GM18873 (cell line): Measurements from ENCODE around the gene CBARP.

Experiments
- ATAC-seq: cut with Tn5 transposase; IDR thresholded peaks from one replicate; pipeline ENCODE4 v1.9.1; 2021; ENCODE audit warnings: mild to moderate bottlenecking, moderate library complexity, moderate number of reproducible peaks; ENCODE audit not compliant: unreplicated experiment, low FRiP score

The CBARP gene, protein sequence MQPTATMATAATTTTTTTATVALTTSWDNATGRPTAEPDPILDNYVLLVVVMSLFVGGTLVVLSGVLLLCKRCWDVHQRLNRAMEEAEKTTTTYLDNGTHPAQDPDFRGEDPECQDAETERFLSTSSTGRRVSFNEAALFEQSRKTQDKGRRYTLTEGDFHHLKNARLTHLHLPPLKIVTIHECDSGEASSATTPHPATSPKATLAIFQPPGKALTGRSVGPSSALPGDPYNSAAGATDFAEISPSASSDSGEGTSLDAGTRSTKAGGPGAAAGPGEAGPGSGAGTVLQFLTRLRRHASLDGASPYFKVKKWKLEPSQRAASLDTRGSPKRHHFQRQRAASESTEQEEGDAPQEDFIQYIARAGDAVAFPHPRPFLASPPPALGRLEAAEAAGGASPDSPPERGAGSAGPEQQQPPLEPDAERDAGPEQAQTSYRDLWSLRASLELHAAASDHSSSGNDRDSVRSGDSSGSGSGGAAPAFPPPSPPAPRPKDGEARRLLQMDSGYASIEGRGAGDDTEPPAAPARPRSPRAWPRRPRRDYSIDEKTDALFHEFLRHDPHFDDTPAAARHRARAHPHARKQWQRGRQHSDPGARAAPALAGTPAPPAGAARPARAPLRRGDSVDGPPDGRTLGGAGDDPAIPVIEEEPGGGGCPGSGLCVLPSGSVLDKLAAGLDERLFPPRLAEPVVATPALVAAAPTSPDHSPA

DNA sequence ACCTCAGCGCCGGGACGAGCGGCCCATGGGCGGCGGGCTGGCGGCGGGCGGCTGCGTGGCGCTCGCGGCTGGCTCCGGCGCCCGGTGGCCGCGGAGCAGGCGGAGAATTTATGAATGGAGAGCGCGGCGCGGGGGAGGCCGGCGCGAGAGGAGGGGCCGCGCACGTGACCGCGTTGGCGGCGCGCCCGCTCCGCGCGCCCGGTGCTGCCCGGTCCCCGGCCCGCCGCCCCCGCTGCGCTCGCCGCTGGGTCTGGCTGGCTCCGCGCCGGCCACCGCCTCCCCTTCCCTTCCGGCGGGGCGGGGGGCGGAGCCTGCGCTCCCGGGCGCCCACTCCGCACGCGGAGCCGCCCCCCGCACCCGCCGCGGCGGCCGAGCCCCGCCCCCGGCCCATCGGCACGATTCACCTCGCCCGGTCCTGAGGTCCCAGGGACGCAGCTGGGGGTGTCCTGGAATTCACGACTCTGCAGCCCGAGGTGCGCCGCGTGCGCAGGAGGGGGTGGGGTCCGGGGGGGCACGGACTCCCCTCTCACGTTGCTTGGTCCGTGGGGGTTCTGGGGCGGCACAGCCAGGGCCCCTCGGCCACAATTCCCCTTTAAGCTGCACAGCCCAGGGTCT lies at the start of gene CBARP:
CBARP (minus strand) TSS at position 252 of the 615 bp plus-strand sequence. CDS start 1,905 bp downstream, outside the sequence.
- ATAC-seq: no peak

DNA sequence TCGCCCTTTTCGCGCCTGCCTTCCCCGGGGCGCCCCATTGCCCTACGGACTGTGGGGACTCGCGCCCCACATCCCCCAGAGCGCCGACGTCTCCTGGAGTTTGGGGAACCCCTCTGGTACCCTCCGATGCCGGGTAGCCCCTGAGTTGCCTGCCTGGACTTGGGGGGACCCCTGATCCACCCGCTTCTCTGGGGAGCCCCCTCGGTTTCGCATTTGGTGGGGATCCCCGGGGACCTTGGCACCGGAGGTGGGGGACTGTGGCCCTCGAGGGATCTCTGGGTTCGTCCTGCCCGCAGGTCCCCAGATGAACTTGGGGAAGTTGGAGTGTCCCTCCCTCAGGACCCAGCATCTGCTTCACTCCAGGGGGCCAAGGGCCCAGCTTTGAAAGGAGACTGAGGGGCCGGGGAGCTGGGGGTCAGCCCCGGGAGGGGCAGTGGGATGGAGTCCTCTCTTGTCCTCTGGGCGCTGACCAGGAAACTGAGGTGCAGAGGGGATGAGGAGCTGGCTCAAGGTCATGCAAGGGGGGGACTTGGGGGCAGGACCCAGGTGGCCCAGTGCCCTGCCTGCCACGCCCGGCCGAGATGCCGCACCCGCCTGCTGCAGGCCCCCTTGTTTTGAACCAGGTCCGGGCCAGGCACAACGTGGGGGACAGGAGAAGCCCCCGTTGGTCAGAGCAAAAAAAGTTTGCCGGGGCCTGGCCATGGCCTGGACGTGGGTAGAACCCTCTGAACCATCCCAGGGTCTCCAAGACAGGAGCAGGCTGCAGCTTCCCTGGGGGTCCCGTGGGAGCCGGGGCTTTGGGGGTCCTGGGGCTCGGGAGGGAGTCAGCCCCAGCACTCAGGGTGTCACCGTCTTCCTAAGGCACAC lies 48.9 kb upstream of the CBARP start:
- no peak for ATAC-seq

DNA sequence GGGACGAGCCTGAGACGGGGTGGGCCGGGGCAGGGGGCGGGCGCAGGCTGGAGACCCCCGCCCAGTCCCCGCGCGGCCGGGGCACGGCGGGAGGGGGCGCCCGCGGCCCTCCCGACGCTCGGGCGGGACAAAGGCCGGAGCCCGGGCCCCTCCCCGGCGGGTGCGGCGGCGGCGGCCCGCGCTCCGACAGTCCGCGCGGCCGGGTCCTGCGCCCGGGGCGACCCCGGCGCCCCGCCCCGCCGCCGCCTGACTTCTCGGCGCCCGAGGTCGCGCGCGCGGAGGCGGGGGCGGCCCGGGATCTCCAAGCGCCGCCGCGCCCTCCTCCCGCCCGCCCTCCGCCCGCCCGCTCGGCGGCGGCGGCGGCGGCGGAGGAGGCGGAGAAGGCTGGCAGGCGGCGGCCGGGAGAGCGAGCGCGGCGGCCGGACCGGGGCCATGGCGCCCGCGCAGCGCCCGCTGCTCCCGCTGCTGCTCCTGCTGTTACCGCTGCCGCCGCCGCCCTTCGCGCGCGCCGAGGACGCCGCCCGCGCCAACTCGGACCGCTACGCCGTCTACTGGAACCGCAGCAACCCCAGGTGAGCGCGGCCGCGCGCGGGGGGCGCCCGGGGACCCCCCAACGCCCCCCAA lies 48.0 kb upstream of the CBARP start, which contains the start of gene EFNA2:
EFNA2 (plus strand) TSS at position 137 of the 624 bp plus-strand sequence; CDS start at position 433, 296 bp downstream.
- ATAC-seq: no peak

DNA sequence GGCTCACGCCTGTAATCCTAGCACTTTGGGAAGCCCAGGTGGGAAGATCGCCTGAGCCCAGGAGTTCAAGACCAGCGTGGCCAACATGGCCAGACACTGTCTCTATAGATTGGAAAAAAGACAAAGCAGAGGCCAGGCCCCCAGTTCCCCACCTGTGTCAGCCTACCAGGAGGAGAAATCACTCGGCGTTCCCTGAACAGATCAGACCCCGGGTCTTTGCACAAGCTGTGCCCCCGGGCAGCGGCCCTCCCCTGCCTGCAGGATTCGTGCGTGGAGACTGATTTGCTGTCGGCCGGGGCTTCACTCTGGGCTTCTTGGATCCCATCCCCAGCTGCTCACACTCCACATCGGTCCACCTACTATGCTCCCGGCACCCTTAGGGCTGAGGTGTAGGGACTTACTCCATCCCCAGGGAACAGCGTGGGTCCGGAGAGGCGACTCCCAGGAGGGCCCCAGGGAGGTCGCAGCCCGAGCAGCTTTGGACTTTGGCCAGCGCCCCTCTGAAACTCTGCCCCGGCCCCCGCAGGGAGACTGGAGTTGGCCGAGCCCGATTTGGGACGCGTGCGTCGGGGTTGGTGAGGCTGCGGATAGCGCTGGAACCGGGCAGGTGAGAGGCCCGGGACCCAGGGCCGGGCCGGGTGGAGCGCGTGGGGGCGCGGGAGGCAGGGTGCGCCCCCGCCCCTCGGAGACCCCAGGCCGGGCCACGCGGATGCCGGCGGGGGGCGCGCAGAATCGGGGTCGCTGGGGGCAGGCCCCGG lies 47.4 kb upstream of the CBARP start:
- no peak for ATAC-seq

DNA sequence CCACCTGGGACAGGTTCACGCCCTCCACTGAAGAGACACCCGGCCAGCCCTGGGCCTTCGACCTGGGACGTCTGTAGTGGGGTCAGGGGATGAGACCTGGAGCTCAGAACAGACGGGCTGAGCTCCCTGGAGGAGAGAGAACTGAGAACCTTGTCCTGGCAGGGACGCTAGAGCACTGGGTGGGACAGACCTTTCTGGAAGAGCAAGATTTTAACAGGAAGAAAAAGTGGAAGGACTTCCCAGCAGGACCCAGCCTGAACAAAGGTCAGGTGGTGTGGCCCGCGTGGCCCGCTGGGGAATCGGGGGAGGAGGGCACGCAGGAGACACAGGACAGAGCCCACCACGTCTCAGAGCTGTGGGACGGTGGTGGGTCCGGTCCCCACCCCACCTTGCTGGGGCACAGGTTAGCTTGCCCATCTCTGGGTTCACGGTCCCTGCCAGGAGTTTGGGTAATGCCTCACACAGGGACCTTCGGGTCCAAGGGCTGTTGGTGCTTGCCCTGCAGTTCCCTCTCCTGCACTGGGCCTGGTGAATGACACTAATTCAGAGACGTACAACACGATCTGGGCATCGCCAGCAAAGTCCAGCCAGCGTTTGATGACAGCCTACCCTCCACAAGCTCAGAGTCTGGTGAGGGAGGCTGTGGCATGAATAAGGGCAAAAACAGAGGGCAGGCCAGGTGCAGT lies 46.6 kb upstream of the CBARP start:
- no peak for ATAC-seq

DNA sequence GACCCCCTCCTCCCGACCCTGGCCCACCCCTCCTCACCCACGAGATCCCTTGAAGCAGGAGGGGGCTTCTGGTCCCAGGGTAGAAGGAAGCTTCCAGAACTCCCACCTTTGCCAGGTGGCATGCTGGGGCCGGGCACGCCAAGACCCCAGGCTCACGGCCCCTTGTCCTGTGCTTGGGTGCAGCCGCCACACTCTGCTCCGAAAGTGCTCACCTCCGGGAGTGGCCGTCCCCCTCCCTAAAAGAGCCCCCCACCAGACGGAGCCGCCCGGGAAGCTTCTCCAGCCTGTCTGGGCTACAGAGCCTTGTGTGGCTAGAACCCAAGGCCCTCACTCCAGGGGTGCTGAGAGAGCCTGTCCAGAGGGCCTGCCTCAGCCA lies 46.1 kb upstream of the CBARP start:
- ATAC-seq: no peak

DNA sequence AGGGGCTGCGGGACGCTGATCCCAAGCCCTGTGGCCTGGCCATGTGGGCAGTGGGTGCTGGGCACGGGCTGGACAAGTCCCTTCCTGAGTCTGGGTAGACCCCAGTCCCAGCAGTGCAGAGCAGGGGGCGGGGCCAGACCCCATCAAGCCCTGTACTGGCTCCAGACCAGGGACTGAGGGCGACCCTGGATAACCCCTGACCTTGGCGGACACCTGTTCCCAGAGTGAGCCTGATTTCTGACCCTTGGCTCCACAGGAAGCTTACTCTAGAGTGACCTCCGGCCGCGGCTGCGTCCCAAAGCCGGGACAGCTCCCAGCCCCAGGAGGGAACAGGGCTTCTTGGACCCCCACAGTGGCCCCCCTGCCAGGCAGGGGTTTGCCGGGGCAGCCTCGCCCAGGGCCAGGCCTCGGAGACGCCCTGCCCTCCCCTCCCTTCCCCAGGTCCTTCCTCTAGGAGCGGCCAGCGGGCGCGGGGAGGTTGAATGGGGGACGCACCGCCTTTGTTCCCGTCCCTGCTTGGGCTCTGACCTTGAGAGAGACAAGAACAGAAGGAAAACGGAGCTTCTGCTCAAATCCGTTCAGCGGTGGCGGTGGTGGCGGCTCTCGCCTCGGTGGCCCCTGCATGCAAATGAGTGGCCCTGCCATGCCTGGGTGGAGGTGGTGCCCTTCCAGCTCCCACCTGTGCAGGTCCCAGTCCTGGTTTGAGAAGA lies 45.6 kb upstream of the CBARP start:
- no peak for ATAC-seq

DNA sequence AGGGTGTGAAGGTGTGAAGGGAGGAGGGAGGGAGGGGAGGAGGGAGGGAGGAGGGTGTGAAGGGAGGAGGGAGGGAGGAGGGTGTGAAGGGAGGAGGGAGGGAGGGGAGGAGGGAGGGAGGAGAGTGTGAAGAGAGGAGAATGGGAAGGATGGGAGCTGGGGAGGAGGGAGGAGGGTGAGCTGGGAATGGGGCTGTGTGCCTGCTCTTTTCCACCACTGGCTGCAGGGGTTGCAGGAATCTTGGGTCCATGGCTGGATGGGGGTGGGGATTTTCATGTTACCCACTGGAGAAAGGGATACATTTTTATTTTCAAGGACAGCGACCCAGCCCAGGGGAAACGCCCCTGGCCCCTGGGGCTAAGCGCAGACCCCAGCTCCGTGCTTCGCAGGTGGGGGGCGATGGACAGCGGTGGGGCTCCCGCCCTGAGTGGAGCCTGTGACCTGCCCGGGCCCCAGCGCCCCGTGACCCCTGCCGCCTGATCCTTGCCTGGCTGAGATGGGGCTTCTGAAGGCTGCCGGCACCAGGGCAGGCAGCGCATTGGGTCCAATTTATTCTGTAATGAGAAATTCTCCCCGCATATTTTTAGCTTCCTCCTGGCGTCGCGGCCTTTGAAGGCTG lies 44.9 kb upstream of the CBARP start:
- no peak for ATAC-seq

DNA sequence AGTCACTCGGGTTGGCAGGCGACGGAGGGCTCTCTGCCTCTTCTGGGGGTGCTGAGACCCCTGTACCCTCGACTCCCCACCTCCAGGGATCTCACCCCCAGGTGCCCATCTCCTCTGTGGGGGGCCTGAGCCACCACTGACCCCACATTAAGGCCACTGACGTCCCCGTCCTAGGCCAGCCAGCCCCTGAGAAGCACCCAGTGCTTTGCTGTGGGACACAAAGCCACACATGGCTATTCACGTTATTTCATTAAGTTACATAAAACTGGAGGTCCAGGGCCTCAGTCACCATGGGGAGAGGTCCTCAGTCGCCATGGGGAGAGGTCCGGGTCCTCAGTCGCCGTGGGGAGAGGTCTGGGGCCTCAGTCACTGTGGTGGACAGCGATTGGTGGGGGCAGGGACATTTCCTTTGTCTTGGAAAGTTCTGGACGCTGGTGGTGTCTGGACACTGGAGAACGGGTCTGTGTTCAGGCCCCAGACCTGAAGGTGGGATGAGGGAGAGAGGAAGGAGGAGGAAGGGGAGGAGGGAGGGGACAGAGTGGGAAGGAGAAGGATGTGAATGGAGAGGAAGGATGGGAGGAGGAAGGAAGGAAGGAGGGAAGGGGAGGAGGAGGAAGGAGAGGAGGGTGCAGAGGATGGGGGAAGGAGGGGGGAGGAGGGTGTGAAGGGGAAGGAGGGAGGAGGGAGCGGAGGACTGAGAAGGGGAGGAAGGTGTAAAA lies 43.9 kb upstream of the CBARP start:
- ATAC-seq: no peak

DNA sequence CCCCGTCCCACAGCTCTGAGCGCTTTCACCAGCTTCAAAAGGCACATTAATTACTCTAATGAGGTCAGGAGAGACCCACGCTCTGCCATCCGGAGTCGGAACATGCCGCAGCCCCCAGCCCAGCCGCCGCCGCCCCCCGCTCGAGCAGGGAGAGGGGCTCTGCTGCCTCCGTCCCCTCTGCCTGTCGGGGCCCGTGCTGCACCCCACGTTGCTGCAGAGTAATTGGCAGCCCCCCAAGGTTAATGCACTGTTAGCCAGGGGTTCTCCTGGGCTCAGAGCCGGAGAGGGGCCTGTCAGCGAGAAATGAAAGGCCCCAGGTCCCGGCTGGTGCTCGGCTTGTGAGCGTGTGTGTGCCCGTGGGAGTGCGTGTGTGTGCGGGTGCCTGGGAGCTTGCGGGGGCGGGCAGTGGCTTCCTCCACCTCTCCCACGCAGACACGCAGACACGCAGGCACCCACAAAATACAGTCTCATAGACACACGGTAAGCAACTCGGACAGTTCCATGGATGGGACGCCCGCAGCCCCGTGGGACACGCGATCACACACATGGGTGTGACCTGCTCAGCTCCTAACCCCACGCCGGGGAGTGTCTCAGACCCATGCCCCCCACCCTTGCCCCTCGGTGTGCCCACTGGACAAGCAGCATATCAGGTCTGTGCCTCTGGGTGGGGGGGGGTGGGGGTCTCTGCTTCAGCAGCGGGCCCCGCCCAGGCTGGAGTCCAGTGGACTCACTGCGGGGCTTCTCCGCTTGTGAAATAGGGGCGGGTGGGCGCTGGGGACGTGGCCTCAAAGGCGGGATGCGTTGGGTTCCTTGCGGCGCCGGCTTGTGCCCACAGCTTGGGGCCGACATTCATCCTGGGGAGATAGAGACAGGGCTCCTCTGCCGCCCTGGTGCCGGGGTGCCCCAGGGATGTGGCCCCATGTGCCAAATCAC lies 43.1 kb upstream of the CBARP start:
- ATAC-seq: no peak

DNA sequence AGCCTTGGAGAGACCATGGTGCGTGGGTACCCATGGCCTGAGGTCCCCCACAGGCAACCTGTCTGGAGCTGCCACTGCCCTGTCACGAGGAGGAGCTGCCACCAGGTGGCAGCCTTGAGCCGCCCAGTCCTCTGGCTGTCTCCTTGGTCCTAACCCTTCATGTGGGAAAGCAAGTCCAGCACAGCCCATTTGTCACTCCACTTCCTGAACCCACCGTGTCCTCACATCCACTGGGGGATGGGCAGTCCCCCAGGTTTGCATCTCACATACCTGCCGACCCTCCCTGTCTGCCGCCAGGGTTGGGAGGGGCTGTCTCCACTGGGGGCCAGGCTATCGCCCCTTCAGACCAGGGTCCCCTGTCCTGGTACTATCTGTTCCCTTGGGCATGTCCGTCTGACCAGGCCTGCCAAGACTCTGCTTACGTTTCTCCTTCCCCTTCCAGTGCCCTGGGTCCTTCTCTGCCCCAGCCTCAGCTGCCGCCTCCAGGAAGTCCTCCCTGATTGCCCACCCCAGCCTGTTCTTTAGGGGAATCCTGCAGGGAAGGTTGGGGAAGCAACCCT lies 42.1 kb upstream of the CBARP start:
- ATAC-seq: no peak

DNA sequence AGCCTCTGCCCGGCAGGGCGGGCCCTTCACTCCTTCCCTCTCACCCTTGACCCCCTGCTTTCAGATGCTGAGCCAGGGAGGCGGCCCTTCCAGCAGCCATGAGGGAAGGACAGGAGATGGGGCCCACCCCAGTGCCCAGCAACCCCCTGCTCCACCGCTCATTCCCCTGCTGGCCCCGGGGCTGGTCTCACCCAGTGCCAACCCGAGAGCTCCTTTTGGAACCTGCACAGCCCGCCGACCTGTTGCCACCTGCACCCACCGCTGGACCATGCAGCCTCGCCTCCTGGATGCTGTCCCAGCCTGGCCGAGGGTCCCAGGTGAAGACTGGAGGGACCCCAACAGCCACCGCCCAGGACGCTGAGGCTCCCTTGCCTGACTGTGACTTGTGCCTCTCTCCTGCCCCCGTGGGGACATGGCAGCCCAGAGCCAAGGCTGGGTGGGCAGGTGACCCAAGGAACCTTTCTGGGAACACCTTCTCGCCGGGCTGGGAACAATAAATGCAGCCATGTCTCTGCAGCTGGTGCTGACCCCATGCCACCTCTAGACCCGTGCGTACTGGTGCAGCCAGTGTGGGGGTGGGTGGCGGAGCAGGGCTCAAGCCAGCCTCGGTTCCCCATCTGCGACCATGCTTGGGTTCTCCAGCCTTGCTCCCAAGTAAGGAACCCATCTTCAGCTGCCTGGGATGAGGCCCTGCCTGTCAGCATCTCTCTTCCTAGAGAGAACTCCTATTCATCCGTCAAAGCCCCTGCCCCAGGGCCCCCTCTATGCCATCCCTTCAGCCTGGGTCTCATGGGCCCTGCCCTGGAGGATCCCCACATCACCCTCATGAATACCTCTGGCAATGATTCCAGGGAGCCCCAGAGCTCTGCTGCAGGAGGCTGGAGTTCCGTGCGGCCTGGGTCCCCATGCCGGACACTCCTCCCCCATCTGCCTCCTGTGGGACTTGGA lies 41.2 kb upstream of the CBARP start:
- ATAC-seq: no peak

DNA sequence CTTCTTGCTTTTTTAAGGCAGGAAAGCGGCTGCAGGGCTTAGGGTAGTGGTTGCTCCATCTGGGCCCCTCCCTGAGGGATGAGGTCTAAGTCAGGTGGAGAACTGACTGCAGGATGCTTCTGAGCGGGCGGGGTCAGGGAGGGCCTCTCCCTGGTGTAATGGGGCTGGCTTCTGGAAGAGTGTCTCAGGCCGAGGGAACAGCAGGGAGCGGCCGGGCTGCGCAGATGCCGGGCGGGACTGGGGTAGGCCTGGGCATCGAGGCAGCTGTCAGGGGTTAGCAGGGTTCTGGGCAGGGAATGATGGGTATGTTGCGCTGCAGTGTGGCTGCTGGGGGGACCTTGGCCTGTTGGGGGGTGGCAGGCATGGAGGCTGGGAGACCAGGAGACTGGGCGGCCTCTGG lies 40.3 kb upstream of the CBARP start:
- no peak for ATAC-seq

DNA sequence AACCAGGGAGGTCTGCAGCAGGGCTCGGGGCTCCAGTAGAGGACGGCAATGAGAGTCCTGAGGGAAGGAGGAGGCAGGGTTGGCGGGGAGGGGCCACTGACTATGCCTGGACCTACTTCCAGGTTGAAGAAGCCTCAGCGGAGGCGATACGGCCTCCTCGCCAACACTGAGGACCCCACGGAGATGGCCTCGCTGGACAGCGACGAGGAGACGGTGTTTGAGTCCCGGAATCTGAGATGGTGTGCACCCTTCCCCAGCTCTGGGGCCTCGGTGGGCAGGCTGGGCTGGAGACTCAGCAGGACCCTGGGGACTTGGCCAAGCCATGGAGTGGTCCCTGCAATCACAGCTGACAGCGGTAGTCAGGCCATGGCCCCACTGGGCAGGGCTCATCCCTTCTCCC lies 39.3 kb upstream of the CBARP start:
- no peak for ATAC-seq

DNA sequence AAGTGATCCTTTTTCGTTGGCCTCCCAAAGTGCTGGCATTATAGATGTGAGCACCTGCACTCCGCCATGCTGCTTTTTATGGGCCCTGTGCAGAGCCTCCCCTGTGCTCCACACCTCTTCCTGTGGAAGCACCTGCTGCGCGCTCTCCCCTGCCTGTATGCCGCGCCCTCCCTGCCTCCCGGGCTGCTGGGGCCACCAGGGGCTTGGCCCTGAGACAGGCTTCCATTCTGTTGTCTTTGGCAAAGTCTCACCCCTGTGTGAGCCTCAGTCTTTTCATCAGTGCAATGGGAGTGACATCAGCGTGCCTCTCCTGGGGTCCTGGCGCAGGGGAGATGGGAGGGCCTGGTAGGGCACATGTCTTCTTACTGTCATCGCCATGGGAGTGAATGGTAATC lies 38.8 kb upstream of the CBARP start:
- ATAC-seq: no peak
